ENCODE data around the gene SEMA6A.

- TF ChIP-seq CTCF (conservative IDR thresholded peaks at IDR 0.05; ENCODE audit: low read depth, low read length) (no peak), EZH2 (IDR thresholded peaks at IDR 0.05; ENCODE audit: low read length, unreplicated experiment) (no peak), EZH2phosphoT487 (IDR thresholded peaks at IDR 0.05; ENCODE audit: borderline replicate concordance, low read length) (no peak)
Measured at GRCh38 chr5:116401576-116401975, 173.0 kb downstream of the SEMA6A start.

All from PC-3 (cell line).